Measurements from ENCODE around the gene ITM2C. TPM values are rescaled to one million over a fixed set of nuclear protein-coding genes. Genes with fewer than 3 reads are reported as not detected.

The ITM2C gene
- total and polyA plus RNA-seq, 2 donors (not counting 1 experiment from before 2014, with no cell fraction given), result 36.9 to 62.8 TPM

- H3K36me3 ChIP-seq (replicated peaks in 1 of 2; ENCODE audit: control extremely low read depth in 1 of 2, control insufficient read depth in 1 of 2, extremely low read depth in 1 of 2, insufficient read depth in 2 of 2, low read length in 1 of 2), result no peaks in the 10 kb centered on the region
- no peak for ATAC-seq (ENCODE audit: low read depth)
- peaks cover 30 to 36% of the 10 kb centered on the region in 2 donors for H3K4me1 ChIP-seq (ENCODE audit: control insufficient read depth in 2 of 2, insufficient read depth in 2 of 2, low read length in 2 of 2)
- Mint-ChIP-seq H3K9me3 (ENCODE audit: insufficient read depth) (no peaks in the 10 kb centered on the region), H3K4me1 (peaks cover 34% of the 10 kb centered on the region), H3K4me3 (no peak overlapping the region), H3K27ac (no peak overlapping the region), H3K27me3 (no peaks in the 10 kb centered on the region)
- TF ChIP-seq EZH2 (IDR thresholded peaks at IDR 0.05; ENCODE audit: borderline replicate concordance, insufficient read depth, low read depth, low read length, poor library complexity, severe bottlenecking) (no peak), CTCF (IDR thresholded peaks at IDR 0.05) (no peak)
- POLR2A ChIA-PET, result no interaction called here
- no peak overlapping the region for H3K4me3 ChIP-seq (ENCODE audit: control extremely low read depth in 1 of 5, extremely low read depth in 1 of 5, insufficient read depth in 1 of 5, low read depth in 2 of 5, low read length in 4 of 5)
- H3K4me2 ChIP-seq (replicated peaks; ENCODE audit: low read depth, low read length, poor library complexity, severe bottlenecking), result no peak overlapping the region
- WGBS (ENCODE audit: insufficient coverage), result 75% methylated on average over 5 of the region's 5 CpGs
- no peak overlapping the region for H3K27ac ChIP-seq (ENCODE audit: low read length in 2 of 2)
- CTCF ChIA-PET, result interaction anchor here (1.0 to 4.9 kb wide), 3 partner anchors 9 to 88 kb away, joined by 3 to 30 read pairs (median 3); partner anchors contain the start of gene GPR55
- no peak overlapping the region for H3K9ac ChIP-seq (ENCODE audit: low read length)
- intact Hi-C loops (cut with micrococcal nuclease), result no loop called here
- H3K27me3 ChIP-seq (replicated peaks in 1 of 4; ENCODE audit: control extremely low read depth in 1 of 4, control insufficient read depth in 3 of 4, insufficient read depth in 4 of 4, low read length in 3 of 4), result no peaks in the 10 kb centered on the region
- no peaks in the 10 kb centered on the region for H3K9me3 ChIP-seq (ENCODE audit: control extremely low read depth in 1 of 3, control insufficient read depth in 2 of 3, insufficient read depth in 1 of 3, low read length in 2 of 3)
- H3K79me2 ChIP-seq (ENCODE audit: control insufficient read depth, insufficient read depth, low read length), result no peaks in the 10 kb centered on the region
- DNase-seq, result no peak
- H4K20me1 ChIP-seq (ENCODE audit: control insufficient read depth, insufficient read depth, low read length, poor library complexity, severe bottlenecking), result no peaks in the 10 kb centered on the region
- no peak overlapping the region for H2AFZ ChIP-seq (ENCODE audit: insufficient read depth, low read depth, low read length, poor library complexity, severe bottlenecking)
Observed at GRCh38 chr2:230899287-230899686, 34.5 kb downstream of the ITM2C start.

GRCh38 chr2:230899786-230900185 lies 35.0 kb downstream of the ITM2C start:
- H3K4me1 ChIP-seq (ENCODE audit: control insufficient read depth in 2 of 2, insufficient read depth in 2 of 2, low read length in 2 of 2), result peaks cover 25 to 31% of the 10 kb centered on the region in 2 donors
- no peaks in the 10 kb centered on the region for H3K27me3 ChIP-seq (replicated peaks in 1 of 4; ENCODE audit: control extremely low read depth in 1 of 4, control insufficient read depth in 3 of 4, insufficient read depth in 4 of 4, low read length in 3 of 4)
- no peaks in the 10 kb centered on the region for H3K36me3 ChIP-seq (replicated peaks in 1 of 2; ENCODE audit: control extremely low read depth in 1 of 2, control insufficient read depth in 1 of 2, extremely low read depth in 1 of 2, insufficient read depth in 2 of 2, low read length in 1 of 2)
- no peaks in the 10 kb centered on the region for H3K79me2 ChIP-seq (ENCODE audit: control insufficient read depth, insufficient read depth, low read length)
- Mint-ChIP-seq H3K4me3 (no peak overlapping the region), H3K27ac (no peak overlapping the region), H3K27me3 (no peaks in the 10 kb centered on the region), H3K9me3 (ENCODE audit: insufficient read depth) (no peaks in the 10 kb centered on the region), H3K4me1 (peaks cover 29% of the 10 kb centered on the region)
- no peak overlapping the region for H2AFZ ChIP-seq (ENCODE audit: insufficient read depth, low read depth, low read length, poor library complexity, severe bottlenecking)
- ATAC-seq (ENCODE audit: low read depth) (no peak), DNase-seq (no peak)
- no peak overlapping the region for H3K4me2 ChIP-seq (replicated peaks; ENCODE audit: low read depth, low read length, poor library complexity, severe bottlenecking)
- no peak overlapping the region for H3K9ac ChIP-seq (ENCODE audit: low read length)
- no peak overlapping the region for H3K4me3 ChIP-seq (ENCODE audit: control extremely low read depth in 1 of 5, extremely low read depth in 1 of 5, insufficient read depth in 1 of 5, low read depth in 2 of 5, low read length in 4 of 5)
- ChIA-PET CTCF (interaction anchor here (1.0 to 4.9 kb wide), 3 partner anchors 9 to 88 kb away, joined by 3 to 30 read pairs (median 3); partner anchors contain the start of gene GPR55), POLR2A (interaction anchor here (0.5 kb wide), 1 partner anchor 74 kb away, joined by 3 read pairs; no protein-coding TSS in a partner anchor)
- H4K20me1 ChIP-seq (ENCODE audit: control insufficient read depth, insufficient read depth, low read length, poor library complexity, severe bottlenecking), result no peaks in the 10 kb centered on the region
- no peak overlapping the region for H3K27ac ChIP-seq (ENCODE audit: low read length in 2 of 2)
- no peaks in the 10 kb centered on the region for H3K9me3 ChIP-seq (ENCODE audit: control extremely low read depth in 1 of 3, control insufficient read depth in 2 of 3, insufficient read depth in 1 of 3, low read length in 2 of 3)
- TF ChIP-seq CTCF (IDR thresholded peaks at IDR 0.05), result no peak
- TF ChIP-seq EZH2 (IDR thresholded peaks at IDR 0.05; ENCODE audit: borderline replicate concordance, insufficient read depth, low read depth, low read length, poor library complexity, severe bottlenecking), result no peak
- WGBS (ENCODE audit: insufficient coverage), result 77% methylated on average over 4 of the region's 4 CpGs
- intact Hi-C loops (cut with micrococcal nuclease), result no loop called here
